AG09309 (cell line): ENCODE data around the gene DNAH10.

Experiments used
- DNase-seq: peaks from one replicate; pipeline ENCODE4 v3.0.0-alpha.2; 2010; ENCODE audit warnings: low read depth
- H3K4me3 ChIP-seq: 2 replicates; pipeline ENCODE4 v1.5.1; 2011; ENCODE audit warnings: mild to moderate bottlenecking, low read depth, low read length, moderate library complexity; ENCODE audit not compliant: control insufficient read depth
- TF ChIP-seq, protein P1 (sequence below): IDR thresholded peaks from 2 replicates; pipeline ENCODE4 v1.5.1; 2011; ENCODE audit warnings: mild to moderate bottlenecking, low read depth, low read length, inconsistent platforms; ENCODE audit not compliant: insufficient read depth, control insufficient read depth; ENCODE audit errors: missing control alignments

Gene DNAH10

DNA sequence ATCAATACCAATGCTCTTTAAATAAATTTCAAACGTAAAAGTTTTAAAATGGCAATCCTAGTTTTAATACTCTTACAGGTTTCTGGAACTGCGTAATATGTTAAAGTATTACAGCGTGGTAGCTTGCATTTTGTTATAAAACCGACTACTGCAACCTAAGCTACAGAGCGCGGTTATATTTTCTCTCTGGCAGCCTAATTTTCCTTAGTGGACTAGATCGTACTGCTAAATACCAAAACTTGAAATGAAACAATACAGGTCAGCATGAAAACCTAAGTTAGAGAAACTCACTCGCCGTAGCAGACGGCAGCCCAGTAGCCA, 209.3 kb downstream of the DNAH10 start:
- peak overlapping the region; percentile 75 for H3K4me3 ChIP-seq
- TF ChIP-seq, protein P1, sequence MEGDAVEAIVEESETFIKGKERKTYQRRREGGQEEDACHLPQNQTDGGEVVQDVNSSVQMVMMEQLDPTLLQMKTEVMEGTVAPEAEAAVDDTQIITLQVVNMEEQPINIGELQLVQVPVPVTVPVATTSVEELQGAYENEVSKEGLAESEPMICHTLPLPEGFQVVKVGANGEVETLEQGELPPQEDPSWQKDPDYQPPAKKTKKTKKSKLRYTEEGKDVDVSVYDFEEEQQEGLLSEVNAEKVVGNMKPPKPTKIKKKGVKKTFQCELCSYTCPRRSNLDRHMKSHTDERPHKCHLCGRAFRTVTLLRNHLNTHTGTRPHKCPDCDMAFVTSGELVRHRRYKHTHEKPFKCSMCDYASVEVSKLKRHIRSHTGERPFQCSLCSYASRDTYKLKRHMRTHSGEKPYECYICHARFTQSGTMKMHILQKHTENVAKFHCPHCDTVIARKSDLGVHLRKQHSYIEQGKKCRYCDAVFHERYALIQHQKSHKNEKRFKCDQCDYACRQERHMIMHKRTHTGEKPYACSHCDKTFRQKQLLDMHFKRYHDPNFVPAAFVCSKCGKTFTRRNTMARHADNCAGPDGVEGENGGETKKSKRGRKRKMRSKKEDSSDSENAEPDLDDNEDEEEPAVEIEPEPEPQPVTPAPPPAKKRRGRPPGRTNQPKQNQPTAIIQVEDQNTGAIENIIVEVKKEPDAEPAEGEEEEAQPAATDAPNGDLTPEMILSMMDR, result no peak
- DNase-seq, result no peak

DNA sequence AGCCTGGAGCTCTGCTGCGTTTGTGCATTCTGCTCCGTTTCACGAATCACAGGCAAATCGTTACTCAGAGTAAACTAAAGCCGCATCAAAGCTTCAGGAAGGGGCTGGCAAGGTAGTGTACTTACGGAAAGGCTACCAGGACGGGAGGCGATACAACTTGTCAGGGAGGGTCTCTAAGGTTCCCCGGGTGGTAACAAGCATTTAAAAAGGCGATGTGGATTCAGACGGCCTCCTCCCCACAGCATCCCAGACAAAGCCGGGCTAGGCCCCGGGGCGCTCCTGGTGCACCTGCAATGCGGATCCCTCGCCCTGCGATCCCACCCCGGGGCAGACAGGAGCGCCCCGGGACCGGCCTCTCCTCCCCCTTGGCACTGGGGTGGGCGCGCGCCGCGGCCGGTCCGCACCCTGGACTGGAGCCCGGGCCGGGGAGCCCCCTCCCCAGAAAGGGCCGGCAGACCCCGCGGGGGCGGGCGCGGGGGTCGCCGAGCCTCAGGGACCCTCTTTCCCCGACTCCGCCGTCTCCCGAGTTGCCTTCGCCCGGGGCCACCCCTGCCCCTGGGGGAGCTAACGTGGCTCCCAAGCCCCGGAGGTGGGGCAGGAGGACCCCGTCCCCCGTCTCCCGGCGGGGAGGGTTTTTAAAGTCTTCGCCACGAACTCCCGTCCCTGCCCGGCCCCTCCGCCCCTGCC, 209.8 kb downstream of the DNAH10 start:
- no peak for DNase-seq
- peak overlapping the region; percentile 75 for H3K4me3 ChIP-seq
- TF ChIP-seq, protein P1, result no peak

- TF ChIP-seq, protein P1, result no peak
- peak within 1 kb of the TSS; percentile 75 for H3K4me3 ChIP-seq
- peak; percentile 55 for DNase-seq
Observed at GRCh38 chr12:123972457-123973401, 210.6 kb downstream of the DNAH10 start, which contains the start of the genes CCDC92 and ZNF664. Gene CCDC92 (minus strand): TSS chr12:123972831. CDS start chr12:123944305, 28,526 bp downstream. Gene ZNF664 (plus strand): TSS chr12:123973215. CDS start chr12:124012145, 38,930 bp downstream.

GRCh38 chr12:123973552-123974341, 211.6 kb downstream of the DNAH10 start:
- peak overlapping the region; percentile 75 for H3K4me3 ChIP-seq
- DNase-seq, result no peak
- TF ChIP-seq, protein P1, result no peak

- TF ChIP-seq, protein P1, result no peak
- no peak for DNase-seq
- no peak overlapping the region for H3K4me3 ChIP-seq
Observed at GRCh38 chr12:123976227-123976826, 214.2 kb downstream of the DNAH10 start.

GRCh38 chr12:123979566-123979965, 217.5 kb downstream of the DNAH10 start:
- TF ChIP-seq, protein P1, result no peak
- no peak overlapping the region for H3K4me3 ChIP-seq
- DNase-seq, result no peak
